Caki2 (cell line): ENCODE results near the gene PCIF1. TPM values are rescaled to one million over a fixed set of nuclear protein-coding genes. Genes with fewer than 3 reads are reported as not detected.

ENCODE experiments used
- DNase-seq: peaks from one replicate; pipeline ENCODE4 v3.0.0-alpha.2; 2015; ENCODE audit warnings: low read depth
- in situ Hi-C: cut with HindIII; loops from 2 replicates; pipeline ENCODE4 v1.10.0; 2016; ENCODE audit warnings: low sequenced_read_pairs, low pct_unique_long_range_greater_than_20kb, mixed read lengths
- total RNA-seq: library from RNA; depleted of rRNA; stranded (reverse); fragments of >200 nt; shearing (Covaris generic); gene quantifications from 2 replicates; pipeline ENCODE4 v1.2.3, GENCODE V29; 2014; ENCODE audit warnings: low replicate concordance; rRNA removed

PCIF1 gene
- 5.2 and 14.2 TPM in 2 replicates for total RNA-seq

- DNase-seq: peak; percentile 99
- in situ Hi-C loops: no loop called here
These were observed at the start of gene PCIF1 for GRCh38 chr20:45934586-45935415. TSS of gene PCIF1 (plus strand) at chr20:45934683. CDS start at chr20:45939000, 4,317 bp downstream.

GRCh38 chr20:45886590-45887345 is 47.7 kb upstream of the PCIF1 start:
- in situ Hi-C loops: no loop called here
- no peak for DNase-seq

GRCh38 chr20:45887346-45887715 is 47.2 kb upstream of the PCIF1 start, which contains the start of gene SPATA25:
TSS of gene SPATA25 (minus strand) at chr20:45887622. CDS start at chr20:45887590, 32 bp downstream.
- no peak for DNase-seq
- in situ Hi-C loops: no loop called here

- no peak for DNase-seq
These were observed 45.8 kb upstream of the PCIF1 start for GRCh38 chr20:45888681-45889080.

DNA sequence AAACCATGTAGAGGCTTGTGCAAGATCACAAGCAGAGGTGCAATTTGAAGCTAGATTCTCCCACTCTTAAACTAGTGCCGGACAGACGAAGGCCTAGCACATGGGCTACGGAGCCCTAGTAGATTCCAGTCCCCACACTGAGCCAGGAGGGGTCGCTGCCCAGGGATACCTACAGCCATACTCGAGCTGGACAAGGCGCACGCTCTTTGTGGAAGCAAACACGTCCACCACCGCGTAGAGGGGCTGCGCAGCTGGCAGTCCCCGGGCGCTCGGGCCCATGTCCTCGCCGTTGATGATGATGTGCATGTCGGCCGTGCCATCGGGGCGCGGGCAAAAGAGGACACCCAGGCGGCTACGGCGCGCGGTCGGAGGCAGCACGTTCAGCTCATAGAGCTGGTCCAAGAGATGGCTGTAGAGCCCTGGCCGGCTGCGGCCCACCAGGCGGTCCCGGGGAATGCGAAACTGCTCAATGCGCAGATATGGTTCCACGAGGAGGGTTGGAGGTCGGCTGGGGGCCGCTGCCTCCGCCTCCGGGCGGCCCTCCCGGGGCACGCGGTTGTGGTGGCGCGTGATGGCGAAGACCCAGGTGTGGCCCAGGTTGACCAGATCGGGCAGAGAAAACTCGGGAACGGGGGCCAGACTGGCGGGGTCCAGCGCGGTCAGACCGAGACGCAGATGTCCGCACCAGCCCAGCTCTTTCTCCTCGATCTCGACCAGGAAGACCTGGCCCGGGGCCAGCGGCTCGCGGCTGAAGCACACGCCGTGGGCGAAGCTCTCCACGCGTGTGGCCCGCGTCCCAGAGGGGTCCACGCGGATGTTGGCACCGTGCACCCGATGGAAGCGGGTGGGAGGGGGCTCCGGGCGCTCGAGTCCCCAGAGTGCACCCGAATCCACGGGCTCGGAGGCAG is 44.2 kb upstream of the PCIF1 start:
- DNase-seq: no peak
- in situ Hi-C loops: no loop called here

More at GRCh38 chr20:45888681-45889080, 45.8 kb upstream of the PCIF1 start:
- in situ Hi-C loops: no loop called here

DNA sequence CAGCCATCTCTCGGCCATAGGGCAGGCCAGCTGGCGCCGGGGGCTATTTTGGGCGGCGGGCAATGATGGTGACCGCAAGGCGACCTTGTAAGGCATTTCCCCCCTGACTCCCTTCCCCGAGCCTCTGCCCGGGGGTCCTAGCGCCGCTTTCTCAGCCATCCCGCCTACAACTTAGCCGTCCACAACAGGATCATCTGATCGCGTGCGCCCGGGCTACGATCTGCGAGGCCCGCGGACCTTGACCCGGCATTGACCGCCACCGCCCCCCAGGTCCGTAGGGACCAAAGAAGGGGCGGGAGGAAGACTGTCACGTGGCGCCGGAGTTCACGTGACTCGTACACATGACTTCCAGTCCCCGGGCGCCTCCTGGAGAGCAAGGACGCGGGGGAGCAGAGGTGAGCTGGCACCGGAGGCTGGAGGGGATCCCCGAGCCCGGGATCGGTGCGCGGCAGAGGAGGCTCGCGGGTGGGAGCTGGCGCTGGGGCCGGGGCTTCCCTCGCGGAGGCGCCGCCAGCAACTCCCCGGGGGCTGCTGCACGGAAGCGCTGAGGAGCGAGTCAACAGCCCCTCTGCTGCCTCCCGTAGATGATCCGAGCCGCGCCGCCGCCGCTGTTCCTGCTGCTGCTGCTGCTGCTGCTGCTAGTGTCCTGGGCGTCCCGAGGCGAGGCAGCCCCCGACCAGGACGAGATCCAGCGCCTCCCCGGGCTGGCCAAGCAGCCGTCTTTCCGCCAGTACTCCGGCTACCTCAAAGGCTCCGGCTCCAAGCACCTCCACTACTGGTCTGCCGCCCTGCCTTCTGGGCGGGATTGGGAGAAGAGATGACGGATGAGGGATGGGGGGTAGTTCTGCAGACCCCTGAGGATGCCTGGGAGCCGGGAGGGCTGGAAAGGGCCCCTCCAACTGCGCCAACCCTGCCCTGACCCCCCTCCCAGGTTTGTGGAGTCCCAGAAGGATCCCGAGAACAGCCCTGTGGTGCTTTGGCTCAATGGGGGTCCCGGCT is 43.2 kb upstream of the PCIF1 start, which contains the start of the genes CTSA and NEURL2:
Gene CTSA (plus strand): TSS at position 351 of the 999 bp plus-strand sequence. CDS start 234 bp downstream, at position 585.
Gene NEURL2 (minus strand): TSS at position 224 of the 999 bp plus-strand sequence. CDS start 217 bp downstream, at position 7.
- peak; percentile 91 for DNase-seq
- in situ Hi-C loops: no loop called here

- in situ Hi-C loops: no loop called here
- DNase-seq: peak; percentile 53
These were observed 42.2 kb upstream of the PCIF1 start for GRCh38 chr20:45892049-45892825.

GRCh38 chr20:45892828-45893500 is 41.5 kb upstream of the PCIF1 start:
- in situ Hi-C loops: no loop called here
- no peak for DNase-seq

DNA sequence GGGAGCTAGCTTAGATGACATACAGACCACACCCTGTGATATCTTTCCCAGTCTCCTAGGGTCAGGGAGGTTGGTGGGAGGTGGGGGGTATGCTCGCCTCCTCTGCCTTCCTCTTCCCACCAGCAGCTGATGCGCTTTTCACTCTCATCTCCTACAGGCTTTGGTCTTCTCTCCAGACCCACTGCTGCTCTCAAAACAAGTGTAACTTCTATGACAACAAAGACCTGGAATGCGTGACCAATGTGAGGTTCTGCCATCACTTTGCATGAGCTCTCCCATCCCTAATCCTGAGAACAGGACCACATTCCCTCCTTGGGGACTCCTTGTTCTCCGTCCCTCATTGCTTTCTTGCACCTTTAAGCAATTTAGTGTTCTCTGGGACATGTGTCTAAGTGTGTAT is 40.7 kb upstream of the PCIF1 start:
- DNase-seq: no peak
- in situ Hi-C loops: no loop called here

GRCh38 chr20:45894797-45895196 is 39.7 kb upstream of the PCIF1 start:
- DNase-seq: no peak
- in situ Hi-C loops: no loop called here

GRCh38 chr20:45896641-45897161 is 37.8 kb upstream of the PCIF1 start:
- in situ Hi-C loops: no loop called here
- DNase-seq: no peak

DNA sequence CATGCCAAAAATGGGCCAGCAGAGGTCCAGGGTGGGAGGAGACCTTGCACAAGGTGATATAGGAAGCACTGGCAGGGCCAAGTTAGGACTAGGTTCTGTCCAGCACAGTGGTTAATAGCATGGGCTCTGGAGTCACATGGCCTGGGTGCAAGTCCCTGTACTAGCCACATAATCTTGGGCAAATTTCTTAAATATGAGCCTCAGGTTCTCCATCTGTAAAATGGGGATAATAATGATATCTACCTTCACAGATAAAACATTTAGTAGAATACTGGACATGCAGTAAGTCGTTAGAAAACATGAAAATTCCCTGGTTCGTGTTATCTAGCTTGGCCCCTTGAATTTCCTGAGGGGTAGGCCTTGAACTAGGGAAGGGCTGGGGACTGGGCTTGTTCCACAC is 37.2 kb upstream of the PCIF1 start:
- DNase-seq: no peak
- in situ Hi-C loops: no loop called here

DNA sequence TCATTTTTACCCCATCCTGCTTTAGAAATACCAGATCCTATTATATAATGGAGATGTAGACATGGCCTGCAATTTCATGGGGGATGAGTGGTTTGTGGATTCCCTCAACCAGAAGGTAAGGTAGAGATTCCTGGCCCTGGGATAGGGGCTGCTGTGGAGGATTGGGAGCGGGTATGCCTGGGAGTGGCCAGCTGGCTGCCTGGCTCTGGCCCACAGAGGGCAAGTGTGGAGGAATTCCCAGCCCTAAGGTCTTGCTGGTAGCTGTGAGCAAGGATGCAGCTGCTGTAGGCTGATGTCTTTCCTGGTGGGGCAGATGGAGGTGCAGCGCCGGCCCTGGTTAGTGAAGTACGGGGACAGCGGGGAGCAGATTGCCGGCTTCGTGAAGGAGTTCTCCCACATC is 36.8 kb upstream of the PCIF1 start:
- in situ Hi-C loops: no loop called here
- no peak for DNase-seq

- in situ Hi-C loops: no loop called here
- DNase-seq: no peak
These were observed 36.2 kb upstream of the PCIF1 start for GRCh38 chr20:45898285-45898684.

DNA sequence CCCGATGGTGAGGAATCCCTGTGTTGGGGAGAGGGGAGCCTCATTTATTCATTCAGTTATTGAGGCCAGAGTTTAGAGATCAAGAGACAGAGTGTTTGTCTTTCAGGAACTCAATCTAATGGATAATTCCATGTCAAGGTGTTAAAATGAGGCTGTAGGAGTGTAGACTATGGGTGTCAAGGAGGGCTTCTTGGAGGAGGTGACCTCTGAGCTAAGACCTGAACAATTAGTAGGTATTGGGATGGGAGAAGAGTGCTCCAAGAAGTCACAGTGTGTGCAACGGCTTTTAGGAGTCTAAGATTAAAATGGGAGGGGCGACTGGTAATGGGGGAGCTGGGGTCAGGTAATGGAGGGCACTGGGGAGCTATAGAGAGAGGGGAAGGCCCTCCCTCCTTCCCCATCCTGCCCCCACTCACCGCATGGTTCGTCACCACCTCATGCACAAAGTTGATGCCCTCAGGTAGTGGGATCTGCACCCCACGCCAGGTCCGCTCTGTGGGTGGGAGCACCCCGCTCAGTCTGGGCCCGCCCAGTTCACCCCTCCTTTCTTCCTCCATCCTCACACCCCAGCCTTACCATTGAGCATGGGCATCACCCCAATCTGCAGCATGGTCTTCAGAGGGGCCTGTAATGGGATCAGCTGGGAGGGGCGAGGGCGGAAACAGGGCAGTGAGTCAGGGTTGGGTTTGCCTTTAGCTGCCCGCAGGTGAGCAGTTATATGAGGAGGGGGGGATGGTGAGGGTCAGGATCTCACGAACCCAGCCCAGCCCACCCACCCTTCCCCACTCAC is 35.2 kb upstream of the PCIF1 start:
- DNase-seq: no peak
- in situ Hi-C loops: no loop called here
